Activated CD8-positive, alpha-beta memory T cell treated with anti-CD3 and anti-CD28 coated beads, Interleukin-2, amount 50 U/mL, for 24 hours (primary cell): ENCODE measurements around the gene PNPLA1.

Source experiments
- DNase-seq: peaks from one replicate; pipeline ENCODE4 v3.0.0-alpha.2; 2020; ENCODE audit errors: extremely low read depth

Gene PNPLA1

GRCh38 chr6:36315921-36316320 is 46.1 kb downstream of the PNPLA1 start:
- no peak for DNase-seq

- no peak for DNase-seq
Measured at GRCh38 chr6:36317623-36318022, 47.8 kb downstream of the PNPLA1 start.

GRCh38 chr6:36318690-36319435 is 49.0 kb downstream of the PNPLA1 start:
- no peak for DNase-seq

GRCh38 chr6:36319436-36319762 is 49.5 kb downstream of the PNPLA1 start:
- DNase-seq = no peak

- DNase-seq = no peak
Measured at GRCh38 chr6:36319821-36320220, 50.0 kb downstream of the PNPLA1 start.

- no peak for DNase-seq
Measured at GRCh38 chr6:36320475-36320874, 50.6 kb downstream of the PNPLA1 start.

- DNase-seq = no peak
Measured at GRCh38 chr6:36322591-36322990, 52.7 kb downstream of the PNPLA1 start.

GRCh38 chr6:36323062-36323461 is 53.2 kb downstream of the PNPLA1 start:
- DNase-seq = no peak

GRCh38 chr6:36324191-36324590 is 54.3 kb downstream of the PNPLA1 start:
- no peak for DNase-seq

- DNase-seq = no peak
Measured at GRCh38 chr6:36324715-36325114, 54.9 kb downstream of the PNPLA1 start.

GRCh38 chr6:36326356-36326995 is 56.6 kb downstream of the PNPLA1 start:
- no peak for DNase-seq

- DNase-seq = no peak
Measured at GRCh38 chr6:36327226-36327918, 57.5 kb downstream of the PNPLA1 start.

GRCh38 chr6:36327919-36328236 is 58.0 kb downstream of the PNPLA1 start:
- DNase-seq = no peak

- no peak for DNase-seq
Measured at GRCh38 chr6:36328600-36328999, 58.7 kb downstream of the PNPLA1 start.

- no peak for DNase-seq
Measured at GRCh38 chr6:36329798-36330291, 60.0 kb downstream of the PNPLA1 start.

- no peak for DNase-seq
Measured at GRCh38 chr6:36330366-36330765, 60.5 kb downstream of the PNPLA1 start.

GRCh38 chr6:36331381-36331780 is 61.5 kb downstream of the PNPLA1 start:
- DNase-seq = no peak

GRCh38 chr6:36333171-36333895 is 63.5 kb downstream of the PNPLA1 start:
- DNase-seq = no peak

- DNase-seq = no peak
Measured at GRCh38 chr6:36333931-36334725, 64.3 kb downstream of the PNPLA1 start.

- DNase-seq = no peak
Measured at GRCh38 chr6:36334832-36335459, 65.1 kb downstream of the PNPLA1 start.
